H7 (cell line): Measurements from ENCODE around the gene UGT1A7. TPM values are rescaled to one million over a fixed set of nuclear protein-coding genes. Genes with fewer than 3 reads are reported as not detected.
"Not testable (repeated sequence)": the region's sequence is repeated elsewhere in the genome, so short reads cannot be mapped to it uniquely, and the experiment has no call there.

Experiments
- DNase-seq: peaks from one replicate; pipeline ENCODE4 v3.0.0; 2012
- H3K27me3 ChIP-seq: 2 replicates; pipeline ENCODE4 v1.6.0; 2011; ENCODE audit warnings: mild to moderate bottlenecking, low read length; ENCODE audit not compliant: control insufficient read depth, insufficient read depth
- H3K36me3 ChIP-seq: replicated peaks from 2 replicates; pipeline ENCODE4 v1.5.1; 2011; ENCODE audit warnings: low read length; ENCODE audit not compliant: control insufficient read depth, insufficient read depth
- H3K4me3 ChIP-seq: 2 replicates; pipeline ENCODE4 v1.5.1; 2011; ENCODE audit warnings: low read depth, mild to moderate bottlenecking, control low read depth, low read length, moderate library complexity; ENCODE audit not compliant: insufficient read depth
- total RNA-seq: library from RNA; depleted of rRNA; stranded (reverse); fragments of >200 nt; shearing (Covaris generic); gene quantifications from 2 replicates; pipeline ENCODE4 v1.2.3, GENCODE V29; 2014

UGT1A7 gene
- total RNA-seq, 1 experiment from 2014 or later: not detected

DNA sequence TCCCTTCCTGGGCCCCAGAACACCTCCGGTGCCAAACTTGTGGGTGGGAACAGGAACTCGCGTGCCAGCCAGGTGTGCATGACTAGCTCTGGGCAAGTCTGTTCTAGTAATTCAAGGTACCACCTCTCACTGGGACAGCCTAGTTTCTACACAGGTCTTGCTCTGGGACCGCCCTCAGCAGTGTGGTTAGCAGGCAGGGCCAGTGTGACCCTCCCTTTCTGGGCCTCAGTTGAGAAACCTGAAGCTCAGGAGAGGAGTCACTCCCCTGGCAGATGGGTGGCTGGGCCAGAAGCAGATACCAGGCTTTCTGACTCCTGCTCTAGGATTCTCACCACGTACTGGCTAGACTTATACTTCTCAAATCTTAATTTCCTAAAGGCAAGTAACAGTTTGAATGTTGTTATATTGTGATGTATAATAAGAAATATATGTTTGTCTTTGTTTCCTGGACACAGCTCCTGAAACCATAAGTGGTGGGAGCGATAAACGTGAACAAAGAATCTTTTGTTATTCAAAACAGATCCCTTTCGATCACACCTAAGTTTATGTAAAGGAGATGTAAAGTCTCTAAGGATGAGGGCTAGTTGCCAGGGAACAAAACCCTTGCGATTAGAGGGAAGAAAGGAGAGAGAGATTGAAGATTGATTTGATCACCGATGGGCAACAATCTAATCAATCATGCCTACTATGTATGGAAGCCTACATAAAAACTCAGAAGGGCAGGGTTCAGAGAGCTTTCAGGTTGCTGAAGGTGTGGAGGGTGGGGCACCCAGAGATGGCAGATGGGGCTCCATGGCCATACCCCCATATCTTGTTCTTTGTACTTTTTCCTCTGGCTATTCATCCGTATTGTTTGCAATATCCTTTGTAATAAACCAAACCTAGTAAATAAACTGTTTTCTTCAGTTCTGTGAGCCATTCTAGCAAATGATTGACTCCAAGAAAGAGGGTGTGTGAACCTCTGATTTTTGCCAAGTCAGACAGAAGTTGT lies 10.0 kb downstream of the UGT1A7 start:
- Histone ChIP-seq H3K36me3 (no peaks in the 10 kb centered on the region), H3K4me3 (no peak overlapping the region), H3K27me3 (no peaks in the 10 kb centered on the region)
- no peak for DNase-seq

- Histone ChIP-seq H3K36me3 (no peaks in the 10 kb centered on the region), H3K4me3 (no peak within 1 kb of the TSS), H3K27me3 (no peaks in the 10 kb centered on the region)
- no peak for DNase-seq
Observed at GRCh38 chr2:233692648-233693047, 10.9 kb downstream of the UGT1A7 start, which contains the start of gene UGT1A6. TSS of gene UGT1A6 (plus strand) at chr2:233692890. CDS start at chr2:233693005, 115 bp downstream.

DNA sequence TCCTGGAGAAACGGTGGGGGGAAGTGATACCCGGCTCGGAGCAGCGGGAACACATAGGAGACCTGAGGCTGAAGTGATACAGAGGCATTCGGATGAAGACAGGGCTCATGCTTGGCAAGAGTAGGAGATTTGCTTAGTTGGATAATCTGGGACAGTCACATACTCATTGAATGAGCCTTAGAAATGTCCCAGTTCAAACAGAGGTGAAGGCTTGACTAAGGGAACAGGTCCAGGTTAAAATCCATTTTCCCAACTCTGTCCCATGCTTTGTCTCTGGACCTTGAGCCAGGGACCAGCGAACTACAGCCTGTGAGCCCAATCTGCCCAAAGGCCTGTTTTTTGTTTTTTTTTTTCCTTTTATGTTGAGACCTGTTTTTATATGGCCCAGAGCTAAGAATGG lies 12.3 kb downstream of the UGT1A7 start:
- Histone ChIP-seq H3K27me3 (no peaks in the 10 kb centered on the region), H3K36me3 (no peaks in the 10 kb centered on the region), H3K4me3 (no peak overlapping the region)
- no peak for DNase-seq

DNA sequence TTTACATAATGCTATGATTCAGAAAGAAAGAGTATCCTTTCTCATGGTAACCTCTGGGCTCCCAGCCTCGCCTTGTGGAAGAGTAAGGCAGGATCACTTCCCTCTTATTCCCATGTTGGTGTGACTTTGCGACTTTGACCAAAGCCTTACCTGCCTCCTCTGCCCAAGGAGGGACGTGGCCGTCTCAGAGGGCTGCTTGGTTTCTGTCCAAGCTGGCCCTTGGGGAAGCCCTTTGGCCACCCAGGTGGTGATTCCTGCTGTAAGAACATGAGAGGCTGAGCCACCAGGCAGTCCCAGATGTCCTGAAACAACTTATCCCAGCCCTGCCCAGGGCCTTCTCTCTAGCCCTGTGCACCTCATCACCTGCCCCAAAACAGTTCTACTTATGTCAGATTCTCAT lies 17.0 kb downstream of the UGT1A7 start:
- DNase-seq: no peak
- Histone ChIP-seq H3K36me3 (no peaks in the 10 kb centered on the region), H3K4me3 (no peak overlapping the region), H3K27me3 (no peaks in the 10 kb centered on the region)

DNA sequence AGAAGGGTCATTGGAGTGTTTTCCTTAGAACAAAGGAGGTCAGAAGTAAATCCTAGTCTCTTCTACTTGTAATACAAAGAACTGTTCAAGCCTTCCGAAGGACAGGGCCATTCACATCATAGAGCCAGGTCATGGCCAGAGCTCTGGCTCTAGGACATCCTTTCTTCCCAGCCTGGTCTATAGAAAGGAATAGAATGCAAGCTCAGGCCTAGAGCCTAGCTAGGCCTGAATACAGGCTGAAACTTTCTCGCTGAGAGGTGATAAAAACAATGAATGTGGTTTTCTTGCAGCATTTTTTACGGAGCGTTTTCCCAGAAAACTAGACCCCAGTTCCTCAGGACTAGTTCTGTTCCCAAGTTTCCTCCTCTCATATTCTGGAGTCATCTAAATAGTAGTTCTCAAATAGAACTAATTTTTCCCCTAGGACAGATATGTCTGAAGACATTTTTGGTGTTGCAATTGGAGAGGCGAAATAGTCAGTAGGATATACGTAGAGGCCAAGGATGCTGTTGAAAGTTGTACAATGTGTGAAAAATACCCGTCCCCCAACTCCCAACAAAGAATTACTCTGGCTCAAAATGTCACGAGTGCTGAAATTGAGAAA lies 17.8 kb downstream of the UGT1A7 start:
- Histone ChIP-seq H3K27me3 (no peaks in the 10 kb centered on the region), H3K4me3 (no peak overlapping the region), H3K36me3 (no peaks in the 10 kb centered on the region)
- no peak for DNase-seq

- H3K4me3 ChIP-seq: no peak overlapping the region
- no peaks in the 10 kb centered on the region for H3K27me3 ChIP-seq
- H3K36me3 ChIP-seq: no peaks in the 10 kb centered on the region
- no peak for DNase-seq
Observed at GRCh38 chr2:233700028-233700635, 18.4 kb downstream of the UGT1A7 start.

GRCh38 chr2:233700842-233701241 lies 19.1 kb downstream of the UGT1A7 start:
- H3K4me3 ChIP-seq, H3K36me3 ChIP-seq, H3K27me3 ChIP-seq, DNase-seq: not testable (repeated sequence)

DNA sequence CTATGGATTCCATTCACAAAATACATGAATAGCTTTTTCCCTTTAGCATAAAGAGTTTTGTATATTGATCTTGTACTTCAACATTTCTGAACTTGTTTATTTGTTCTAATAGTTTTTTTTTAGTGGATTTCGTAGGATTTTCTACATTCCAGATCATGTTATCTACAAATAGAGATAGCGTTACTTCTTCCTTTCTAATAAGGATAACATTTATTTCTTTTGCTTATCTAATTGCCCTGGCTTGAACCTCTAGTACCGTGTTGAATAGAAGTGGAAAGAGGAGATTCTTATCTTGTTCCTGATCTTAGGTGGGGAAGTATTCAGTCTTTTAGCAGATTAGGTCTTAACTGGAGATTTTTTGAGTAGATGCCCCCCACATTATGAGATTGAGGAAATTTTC lies 20.5 kb downstream of the UGT1A7 start:
- Histone ChIP-seq H3K27me3 (no peaks in the 10 kb centered on the region), H3K36me3 (no peaks in the 10 kb centered on the region), H3K4me3 (no peak overlapping the region)
- no peak for DNase-seq

DNA sequence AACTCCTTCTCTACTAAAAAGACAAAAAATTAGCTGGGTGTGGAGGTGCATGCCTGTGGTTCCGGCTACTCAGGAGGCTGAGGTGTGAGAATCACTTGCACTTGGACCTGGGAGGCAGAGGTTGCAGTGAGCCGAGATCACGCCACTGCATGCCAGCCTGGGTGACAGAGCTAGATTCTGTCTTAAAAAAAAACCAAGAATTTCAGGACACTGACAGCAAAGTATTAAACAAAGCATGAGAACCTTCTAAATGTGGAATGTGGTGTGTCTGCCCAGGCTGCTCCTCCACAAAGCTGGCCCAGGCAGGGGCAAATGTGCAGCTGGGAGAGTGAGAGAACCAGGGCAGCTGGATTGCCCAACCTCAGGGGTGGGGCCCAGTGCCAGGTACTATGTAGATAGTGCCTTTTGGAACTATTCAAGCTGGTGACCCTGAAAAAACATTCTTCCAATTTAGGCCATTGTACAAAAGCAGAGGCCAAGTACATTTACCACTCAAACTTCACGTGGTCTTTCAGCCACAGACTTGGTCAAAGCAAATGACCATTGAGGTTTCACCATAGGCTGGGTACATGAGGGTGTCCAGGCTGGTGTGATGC lies 24.3 kb downstream of the UGT1A7 start:
- DNase-seq: no peak
- Histone ChIP-seq H3K27me3 (no peaks in the 10 kb centered on the region), H3K36me3 (no peaks in the 10 kb centered on the region), H3K4me3 (no peak overlapping the region)

- no peaks in the 10 kb centered on the region for H3K27me3 ChIP-seq
- H3K36me3 ChIP-seq: no peaks in the 10 kb centered on the region
- DNase-seq: no peak
- no peak overlapping the region for H3K4me3 ChIP-seq
Observed at GRCh38 chr2:233706720-233707119, 25.0 kb downstream of the UGT1A7 start.

DNA sequence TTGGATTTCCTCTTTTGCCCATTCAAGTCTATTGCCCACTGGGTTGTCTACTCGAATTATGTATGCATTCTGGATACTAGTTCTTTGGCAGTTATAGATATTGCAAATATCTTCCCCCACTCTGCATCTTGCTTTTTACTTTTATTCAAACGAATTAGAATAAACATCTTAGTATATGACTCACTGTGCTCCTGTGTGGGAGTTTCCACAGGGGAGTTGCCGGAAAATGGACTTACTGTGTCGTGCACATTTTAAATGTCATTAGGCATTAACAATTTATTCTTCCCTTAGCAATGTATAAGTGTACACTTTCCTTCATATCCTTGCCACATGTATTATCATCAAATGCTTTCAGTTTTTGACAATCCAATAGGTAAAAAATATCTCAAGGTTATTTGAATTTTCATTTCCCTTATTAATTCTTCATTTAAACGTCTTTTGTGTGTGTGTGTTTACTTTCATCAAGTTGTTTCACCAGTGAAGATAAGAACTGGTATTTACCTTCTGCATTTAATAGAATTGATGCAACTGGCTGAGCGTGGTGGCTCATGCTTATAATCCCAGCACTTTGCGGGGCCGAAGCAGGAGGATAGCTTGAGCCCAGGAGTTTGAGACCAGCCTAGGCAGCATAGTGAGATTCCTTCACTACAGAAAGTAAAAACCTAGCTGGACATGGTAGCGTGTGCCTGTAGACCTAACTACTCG lies 26.4 kb downstream of the UGT1A7 start:
- no peaks in the 10 kb centered on the region for H3K27me3 ChIP-seq
- no peaks in the 10 kb centered on the region for H3K36me3 ChIP-seq
- DNase-seq: no peak
- no peak overlapping the region for H3K4me3 ChIP-seq

DNA sequence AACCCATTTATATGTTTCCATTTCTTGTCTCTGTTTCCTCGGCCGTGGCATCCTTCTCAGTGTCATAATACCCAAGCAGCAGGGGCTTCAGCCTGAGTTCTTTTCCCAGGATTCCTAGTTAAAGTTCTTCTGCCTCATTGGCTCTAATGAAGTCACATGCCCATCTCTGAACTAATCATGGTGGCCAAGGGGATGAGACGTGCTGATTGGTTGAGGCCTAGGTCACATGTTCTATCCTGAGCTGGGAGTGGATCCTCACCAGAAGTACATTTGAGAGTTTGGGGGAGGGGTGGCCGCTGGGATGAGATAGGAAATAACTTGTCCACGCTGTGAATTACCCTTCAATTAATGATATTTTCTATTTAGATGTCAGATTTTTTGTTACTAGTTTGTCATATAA lies 27.2 kb downstream of the UGT1A7 start:
- no peak overlapping the region for H3K4me3 ChIP-seq
- DNase-seq: no peak
- H3K27me3 ChIP-seq: no peaks in the 10 kb centered on the region
- no peaks in the 10 kb centered on the region for H3K36me3 ChIP-seq

- H3K27me3 ChIP-seq: no peaks in the 10 kb centered on the region
- no peaks in the 10 kb centered on the region for H3K36me3 ChIP-seq
- H3K4me3 ChIP-seq: no peak overlapping the region
- DNase-seq: peak; percentile 73
Observed at GRCh38 chr2:233711312-233712008, 29.8 kb downstream of the UGT1A7 start.
